Measurements from ENCODE around the gene NPAS3.

- TF ChIP-seq CTCF (IDR thresholded peaks at IDR 0.05) (no peak), POLR2A (IDR thresholded peaks at IDR 0.05) (no peak), POLR2AphosphoS5 (IDR thresholded peaks at IDR 0.05) (no peak)
These were observed 57.7 kb downstream of the NPAS3 start for GRCh38 chr14:32996343-32996742.
